ENCODE data around the gene ELOA. TPM values are rescaled to one million over a fixed set of nuclear protein-coding genes. Genes with fewer than 3 reads are reported as not detected.

ELOA gene
- total and polyA plus RNA-seq, 2 of the 13 experiments (the other 11 are each of a cell fraction or from before 2014, with no cell fraction given) = 14.2 to 28.5 TPM

DNA sequence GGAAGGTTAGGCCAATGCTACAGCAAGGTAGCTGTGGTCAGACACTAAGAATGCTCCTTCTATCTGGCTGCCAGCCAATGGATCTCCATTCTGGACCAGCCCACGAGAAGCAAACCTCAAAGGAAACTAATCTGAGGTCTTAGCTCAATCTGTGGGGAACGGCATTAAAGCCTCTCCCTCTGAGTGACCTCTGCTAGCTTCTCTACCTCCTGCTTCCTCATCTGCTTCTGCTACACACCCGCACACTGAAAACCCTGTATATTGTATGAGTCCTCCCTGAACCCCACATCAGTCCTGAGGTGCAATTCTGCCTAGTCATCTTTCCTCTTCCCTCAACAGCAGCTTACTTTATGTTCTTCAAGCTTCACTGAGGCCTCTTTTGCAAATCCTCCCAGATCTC, 64.2 kb downstream of the ELOA start:
- Histone ChIP-seq H3K9ac (ENCODE audit: insufficient read depth, low read depth, low read length) (no peak overlapping the region), H3K4me3 (replicated peaks in 1 of 3; ENCODE audit: insufficient read depth in 1 of 3, low read depth in 2 of 3, low read length in 3 of 3) (no peak overlapping the region), H3K4me2 (ENCODE audit: low read depth, low read length) (no peak overlapping the region), H3K27ac (ENCODE audit: extremely low read length, insufficient read depth, low read length) (no peak overlapping the region), H3K27me3 (ENCODE audit: control insufficient read depth in 1 of 2, insufficient read depth in 2 of 2, low read length in 2 of 2) (no peaks in the 10 kb centered on the region), H3K9me3 (ENCODE audit: low read length) (no peaks in the 10 kb centered on the region), H4K20me1 (ENCODE audit: insufficient read depth, low read length) (no peaks in the 10 kb centered on the region), H3K36me3 (replicated peaks in 1 of 2; ENCODE audit: control insufficient read depth in 1 of 2, insufficient read depth in 2 of 2, low read length in 2 of 2) (peaks cover 2 to 8% of the 10 kb centered on the region in 2 experiments; a peak in 2 of 5 replicates), H3K4me1 (ENCODE audit: insufficient read depth, low read length) (peaks cover 59% of the 10 kb centered on the region), H3K79me2 (ENCODE audit: insufficient read depth, low read length) (no peaks in the 10 kb centered on the region), H2AFZ (ENCODE audit: low read length) (no peak overlapping the region)
- BruUV-seq (replicated peaks) = no TSS peak
- intact Hi-C loops (cut with micrococcal nuclease; ENCODE audit: unreplicated experiment) (no loop called here), in situ Hi-C loops (cut with HindIII; ENCODE audit: extremely low pct_ligation_motif_present, low pct_unique_long_range_greater_than_20kb) (loop anchor here (5.0 kb wide), 2 partner anchors 60 to 110 kb away; partner anchors contain the start of gene FUCA1)
- ChIA-PET CTCF (ENCODE audit: low intra/inter-chr PET ratio, low total read pairs) (no interaction called here), POLR2A (interaction anchor here (1.0 to 1.2 kb wide), 2 partner anchors 17 to 29 kb away, joined by 4 to 5 read pairs; partner anchors contain the start of gene PITHD1)
- ATAC-seq (no peak), FAIRE-seq (no peak), DNase-seq (ENCODE audit: low spot score) (no peak)
- TF ChIP-seq, protein P1, sequence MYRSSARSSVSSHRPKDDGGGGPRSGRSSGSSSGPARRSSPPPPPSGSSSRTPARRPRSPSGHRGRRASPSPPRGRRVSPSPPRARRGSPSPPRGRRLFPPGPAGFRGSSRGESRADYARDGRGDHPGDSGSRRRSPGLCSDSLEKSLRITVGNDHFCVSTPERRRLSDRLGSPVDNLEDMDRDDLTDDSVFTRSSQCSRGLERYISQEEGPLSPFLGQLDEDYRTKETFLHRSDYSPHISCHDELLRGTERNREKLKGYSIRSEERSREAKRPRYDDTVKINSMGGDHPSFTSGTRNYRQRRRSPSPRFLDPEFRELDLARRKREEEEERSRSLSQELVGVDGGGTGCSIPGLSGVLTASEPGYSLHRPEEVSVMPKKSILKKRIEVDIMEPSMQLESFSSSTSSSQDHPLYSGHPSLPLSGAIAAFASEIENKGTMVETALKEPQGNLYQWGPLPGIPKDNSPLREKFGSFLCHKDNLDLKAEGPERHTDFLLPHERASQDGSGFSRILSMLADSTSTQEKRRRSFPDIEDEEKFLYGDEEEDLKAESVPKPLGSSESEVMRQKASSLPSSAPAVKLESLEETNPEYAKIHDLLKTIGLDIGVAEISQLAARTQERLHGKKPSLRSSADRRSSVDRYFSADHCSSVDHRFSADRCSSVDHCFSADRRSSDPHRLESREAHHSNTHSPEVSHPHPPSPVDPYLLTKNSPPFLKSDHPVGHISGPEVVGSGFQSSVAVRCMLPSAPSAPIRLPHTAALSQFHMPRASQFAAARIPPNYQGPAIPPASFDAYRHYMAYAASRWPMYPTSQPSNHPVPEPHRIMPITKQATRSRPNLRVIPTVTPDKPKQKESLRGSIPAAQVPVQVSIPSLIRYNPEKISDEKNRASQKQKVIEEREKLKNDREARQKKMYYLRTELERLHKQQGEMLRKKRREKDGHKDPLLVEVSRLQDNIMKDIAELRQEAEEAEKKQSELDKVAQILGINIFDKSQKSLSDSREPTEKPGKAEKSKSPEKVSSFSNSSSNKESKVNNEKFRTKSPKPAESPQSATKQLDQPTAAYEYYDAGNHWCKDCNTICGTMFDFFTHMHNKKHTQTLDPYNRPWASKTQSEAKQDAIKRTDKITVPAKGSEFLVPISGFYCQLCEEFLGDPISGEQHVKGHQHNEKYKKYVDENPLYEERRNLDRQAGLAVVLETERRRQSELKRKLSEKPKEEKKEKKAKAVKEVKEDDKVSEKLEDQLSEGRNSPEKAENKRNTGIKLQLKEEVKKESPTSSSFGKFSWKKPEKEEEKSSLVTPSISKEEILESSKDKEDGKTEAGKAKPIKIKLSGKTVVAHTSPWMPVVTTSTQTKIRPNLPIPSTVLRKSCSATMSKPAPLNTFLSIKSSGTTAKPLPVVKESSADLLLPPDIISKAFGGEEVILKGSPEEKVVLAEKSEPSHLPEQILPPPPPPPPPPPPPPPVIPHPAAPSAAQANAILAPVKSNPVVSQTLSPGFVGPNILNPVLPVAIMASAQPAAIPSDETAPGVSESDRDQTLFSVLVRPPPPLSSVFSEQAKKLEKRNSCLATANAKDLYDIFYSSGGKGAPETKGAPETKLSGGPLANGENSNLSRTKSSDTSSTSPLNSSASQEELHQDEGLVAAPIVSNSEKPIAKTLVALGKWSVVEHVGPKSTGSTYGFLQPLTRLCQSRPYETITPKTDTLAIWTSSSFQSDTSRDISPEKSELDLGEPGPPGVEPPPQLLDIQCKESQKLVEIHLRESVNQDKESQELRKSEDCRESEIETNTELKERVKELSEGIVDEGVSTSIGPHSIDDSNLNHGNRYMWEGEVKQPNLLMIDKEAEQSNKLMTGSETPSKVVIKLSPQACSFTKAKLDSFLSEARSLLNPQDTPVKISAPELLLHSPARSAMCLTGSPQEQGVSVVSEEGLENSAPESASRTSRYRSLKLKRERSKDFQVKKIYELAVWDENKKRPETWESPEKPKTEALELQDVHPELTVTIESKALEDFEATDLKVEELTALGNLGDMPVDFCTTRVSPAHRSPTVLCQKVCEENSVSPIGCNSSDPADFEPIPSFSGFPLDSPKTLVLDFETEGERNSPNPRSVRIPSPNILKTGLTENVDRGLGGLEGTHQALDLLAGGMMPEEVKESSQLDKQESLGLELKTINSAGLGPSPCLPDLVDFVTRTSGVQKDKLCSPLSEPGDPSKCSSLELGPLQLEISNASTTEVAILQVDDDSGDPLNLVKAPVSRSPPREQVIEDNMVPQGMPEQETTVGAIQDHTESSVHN (CRISPR knock-in tag; IDR thresholded peaks at IDR 0.05) = no peak
- TF ChIP-seq ZNF441 (CRISPR knock-in tag; IDR thresholded peaks at IDR 0.05; ENCODE audit: borderline replicate concordance) = no peak
- TF ChIP-seq NFYB (CRISPR knock-in tag; IDR thresholded peaks at IDR 0.05) = no peak
- TF ChIP-seq IRF2 (CRISPR knock-in tag; IDR thresholded peaks at IDR 0.05) = no peak
- no peak for TF ChIP-seq NCOA2 (CRISPR knock-in tag; IDR thresholded peaks at IDR 0.05)
- 100% methylated on average over 2 of the region's 3 CpGs for WGBS (ENCODE audit: low lambda C conversion rate)
